Measurements from ENCODE around the gene DIP2C.
"Not testable (repeated sequence)": the region's sequence is repeated elsewhere in the genome, so short reads cannot be mapped to it uniquely, and the experiment has no call there.

The DIP2C gene

DNA sequence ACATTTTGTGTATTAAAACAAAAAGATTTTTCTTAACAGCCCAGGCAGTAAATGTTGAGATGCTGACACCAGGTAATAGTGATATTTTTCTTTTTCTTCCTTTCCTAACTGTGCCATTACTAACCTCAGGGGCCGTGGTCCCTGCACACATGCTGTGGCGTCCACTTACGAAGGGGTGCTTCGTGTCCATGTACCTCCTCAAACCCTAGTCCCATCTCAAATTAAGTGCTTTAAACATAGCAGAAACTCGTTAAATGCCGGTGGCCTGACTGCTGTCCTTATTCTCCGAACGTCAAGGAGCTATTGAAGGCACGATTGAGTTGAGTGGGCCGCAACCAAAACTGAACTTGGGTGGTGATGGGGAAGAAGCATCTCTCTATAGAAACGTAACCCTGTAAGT, 421.8 kb downstream of the DIP2C start:
- no peak for DNase-seq (ENCODE audit: low spot score)

DNA sequence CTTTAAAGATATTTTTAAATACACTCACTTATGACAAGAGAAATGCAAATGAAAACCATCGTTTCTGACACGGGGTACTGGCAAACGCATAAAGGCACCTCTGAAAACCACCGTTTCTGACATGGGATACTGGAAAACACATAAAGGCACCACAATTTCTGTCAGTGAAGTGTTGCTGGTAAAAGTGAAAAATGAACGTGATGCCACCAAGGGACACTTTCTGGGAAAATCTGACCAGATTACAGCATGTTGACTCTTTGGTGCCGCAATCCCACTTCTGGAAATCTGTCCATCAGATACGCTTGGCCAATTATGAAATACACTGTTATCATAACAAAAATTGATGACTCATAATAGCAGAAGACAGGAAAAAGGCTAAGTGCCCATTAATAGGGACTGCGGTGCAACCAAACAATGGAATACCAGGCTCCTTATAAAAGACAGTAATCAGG, 422.5 kb downstream of the DIP2C start:
- DNase-seq (ENCODE audit: low spot score), result no peak

DNA sequence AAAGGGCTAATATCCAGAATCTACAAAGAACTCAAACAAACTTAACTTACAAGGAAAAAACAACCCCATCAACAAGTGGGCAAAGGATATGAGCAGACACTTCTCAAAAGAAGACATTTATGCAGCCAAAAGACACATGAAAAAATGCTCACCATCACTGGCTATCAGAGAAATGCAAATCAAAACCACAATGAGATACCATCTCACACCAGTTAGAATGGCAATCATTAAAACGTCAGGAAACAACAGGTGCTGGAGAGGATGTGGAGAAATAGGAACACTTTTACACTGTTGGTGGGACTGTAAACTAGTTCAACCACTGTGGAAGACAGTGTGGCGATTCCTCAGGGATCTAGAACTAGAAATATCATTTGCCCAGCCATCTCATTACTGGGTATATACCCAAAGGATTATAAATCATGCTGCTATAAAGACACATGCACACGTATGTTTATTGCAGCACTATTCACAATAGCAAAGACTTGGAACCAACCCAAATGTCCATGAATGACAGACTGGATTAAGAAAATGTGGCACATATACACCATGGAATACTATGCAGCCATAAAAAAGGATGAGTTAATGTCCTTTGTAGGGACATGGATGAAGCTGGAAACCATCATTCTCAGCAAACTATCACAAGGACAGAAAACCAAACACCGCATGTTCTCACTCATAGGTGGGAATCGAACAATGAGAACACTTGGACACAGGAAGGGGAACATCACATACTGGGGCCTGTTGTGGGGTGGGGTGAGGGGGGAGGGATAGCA, 423.5 kb downstream of the DIP2C start:
- DNase-seq (ENCODE audit: low spot score), result not testable (repeated sequence)

DNA sequence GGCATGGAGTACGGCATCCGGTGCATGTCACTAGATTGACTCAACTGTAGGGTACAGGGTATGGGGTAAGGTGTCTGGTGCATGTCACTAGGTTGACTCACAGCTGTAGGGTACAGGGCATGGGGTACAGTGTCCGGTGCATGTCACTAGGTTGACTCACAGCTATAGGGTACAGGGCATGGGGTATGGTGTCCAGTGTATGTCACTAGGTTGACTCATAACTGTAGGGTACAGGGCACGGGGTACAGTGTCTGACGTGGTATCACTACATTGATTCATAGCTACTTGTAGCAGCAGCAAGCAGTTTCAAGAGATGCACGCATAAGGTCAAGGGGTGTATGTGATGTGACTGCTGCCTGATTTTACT, 424.4 kb downstream of the DIP2C start:
- DNase-seq (ENCODE audit: low spot score), result not testable (repeated sequence)

DNA sequence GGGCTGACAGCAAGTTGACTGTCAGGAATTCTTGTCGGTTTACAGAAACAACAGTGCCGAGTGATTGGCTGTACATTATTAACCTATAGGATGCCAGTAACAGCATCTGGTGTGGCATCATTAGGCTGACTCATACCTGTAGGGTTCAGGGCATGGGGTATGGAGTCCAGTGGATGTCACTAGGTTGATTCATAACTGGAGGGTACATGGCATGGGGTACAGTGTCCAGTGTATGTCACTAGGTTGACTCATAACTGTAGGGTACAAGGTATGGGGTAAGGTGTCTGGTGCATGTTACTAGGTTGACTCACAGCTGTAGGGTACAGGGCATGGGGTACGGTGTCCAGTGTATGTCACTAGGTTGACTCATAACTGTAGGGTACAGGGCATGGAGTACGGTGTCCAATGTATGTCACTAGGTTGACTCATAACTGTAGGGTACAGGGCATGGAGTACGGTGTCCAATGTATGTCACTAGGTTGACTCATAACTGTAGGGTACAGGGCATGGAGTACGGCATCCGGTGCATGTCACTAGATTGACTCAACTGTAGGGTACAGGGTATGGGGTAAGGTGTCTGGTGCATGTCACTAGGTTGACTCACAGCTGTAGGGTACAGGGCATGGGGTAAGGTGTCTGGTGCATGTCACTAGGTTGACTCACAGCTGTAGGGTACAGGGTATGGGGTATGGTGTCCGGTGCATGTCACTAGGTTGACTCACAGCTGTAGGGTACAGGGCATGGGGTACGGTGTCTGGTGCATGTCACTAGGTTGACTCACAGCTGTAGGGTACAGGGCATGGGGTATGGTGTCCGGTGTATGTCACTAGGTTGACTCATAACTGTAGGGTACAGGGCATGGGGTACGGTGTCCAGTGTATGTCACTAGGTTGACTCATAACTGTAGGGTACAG, 425.1 kb downstream of the DIP2C start:
- DNase-seq (ENCODE audit: low spot score), result not testable (repeated sequence)

DNA sequence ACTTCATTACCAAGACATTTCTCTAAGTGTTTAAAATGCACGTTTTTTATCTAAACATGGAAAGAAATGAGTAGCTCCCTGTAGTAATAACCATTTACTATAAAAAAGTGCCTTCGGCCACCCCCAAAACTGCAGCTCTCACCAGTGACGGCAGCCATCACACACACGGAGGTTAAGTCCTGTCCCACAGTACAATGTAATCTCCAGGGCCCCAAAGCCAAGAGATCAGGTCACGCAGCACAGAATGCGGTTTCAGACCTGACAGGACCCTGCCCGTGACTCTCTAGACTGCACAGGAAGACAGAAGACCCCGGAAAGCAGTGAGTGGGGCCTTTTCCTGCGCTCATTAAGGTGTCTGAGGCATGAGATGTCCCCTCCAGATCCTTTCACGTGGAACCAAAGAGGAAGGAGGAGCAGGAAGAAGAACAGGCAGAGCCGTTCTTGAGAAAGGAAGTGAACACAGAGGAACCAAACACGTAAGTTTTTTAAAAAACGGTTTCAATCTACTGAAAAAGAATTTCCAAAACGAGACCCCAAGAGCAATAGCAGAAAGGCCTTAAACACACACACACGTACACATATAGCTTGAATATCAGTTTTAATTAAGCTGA, 428.5 kb downstream of the DIP2C start:
- DNase-seq (ENCODE audit: low spot score), result no peak

DNA sequence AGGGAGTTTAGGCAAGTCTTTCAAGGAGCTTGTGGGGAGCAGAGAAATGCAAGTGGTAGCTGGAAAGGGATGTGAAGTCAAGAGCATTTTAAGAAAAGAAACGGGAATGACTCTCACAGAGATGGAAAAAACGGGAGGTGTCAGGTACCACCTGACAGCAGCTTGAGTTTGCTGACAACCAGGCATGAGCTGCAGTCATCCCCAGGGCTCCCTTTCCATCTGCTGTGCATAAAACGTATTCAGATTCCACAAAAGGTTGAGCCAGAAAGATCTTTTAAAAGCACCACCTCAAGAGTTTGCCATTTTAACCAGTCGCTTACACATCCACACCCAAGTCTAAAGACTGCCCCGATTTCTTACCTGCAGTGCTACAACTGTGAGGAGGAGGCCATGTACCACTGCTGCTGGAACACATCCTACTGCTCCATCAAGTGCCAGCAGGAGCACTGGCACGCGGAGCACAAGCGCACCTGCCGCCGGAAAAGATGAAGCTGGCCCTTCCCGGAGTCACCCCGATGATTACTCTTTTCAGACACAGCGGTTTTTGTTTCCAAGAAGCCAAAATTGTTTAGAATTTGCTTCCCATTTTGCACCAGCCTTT, 437.4 kb downstream of the DIP2C start:
- DNase-seq (ENCODE audit: low spot score), result no peak

DNA sequence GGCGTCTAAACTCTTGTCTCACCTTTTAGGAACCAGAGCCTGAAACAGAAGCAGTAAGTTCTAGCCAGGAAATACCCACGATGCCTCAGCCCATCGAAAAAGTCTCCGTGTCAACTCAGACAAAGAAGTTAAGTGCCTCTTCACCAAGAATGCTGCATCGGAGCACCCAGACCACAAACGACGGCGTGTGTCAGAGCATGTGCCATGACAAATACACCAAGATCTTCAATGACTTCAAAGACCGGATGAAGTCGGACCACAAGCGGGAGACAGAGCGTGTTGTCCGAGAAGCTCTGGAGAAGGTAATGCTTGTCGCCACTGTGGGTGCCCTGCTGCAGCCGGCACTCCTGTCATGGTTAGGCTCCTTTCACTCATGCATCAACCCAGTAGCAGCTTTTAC, 441.2 kb downstream of the DIP2C start:
- no peak for DNase-seq (ENCODE audit: low spot score)

DNA sequence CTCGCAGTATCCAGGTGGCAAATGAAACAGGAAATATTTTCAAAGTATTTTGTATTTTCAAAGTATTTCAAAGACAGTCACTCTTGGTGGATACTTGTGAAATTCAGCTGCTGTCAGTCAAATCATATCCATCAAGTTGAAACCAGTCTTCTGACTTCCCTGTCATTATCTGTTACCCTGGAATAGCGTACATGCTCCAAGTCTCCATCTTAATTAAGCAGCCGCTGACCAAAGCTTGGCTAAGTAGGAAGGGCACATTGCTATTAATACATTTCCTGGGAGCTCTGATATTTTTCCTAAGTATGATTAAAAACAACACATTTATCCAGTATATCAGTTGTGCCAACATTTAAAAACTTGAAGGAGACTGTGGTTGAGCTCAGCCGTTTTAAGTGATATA, 442.0 kb downstream of the DIP2C start:
- DNase-seq (ENCODE audit: low spot score), result no peak

DNA sequence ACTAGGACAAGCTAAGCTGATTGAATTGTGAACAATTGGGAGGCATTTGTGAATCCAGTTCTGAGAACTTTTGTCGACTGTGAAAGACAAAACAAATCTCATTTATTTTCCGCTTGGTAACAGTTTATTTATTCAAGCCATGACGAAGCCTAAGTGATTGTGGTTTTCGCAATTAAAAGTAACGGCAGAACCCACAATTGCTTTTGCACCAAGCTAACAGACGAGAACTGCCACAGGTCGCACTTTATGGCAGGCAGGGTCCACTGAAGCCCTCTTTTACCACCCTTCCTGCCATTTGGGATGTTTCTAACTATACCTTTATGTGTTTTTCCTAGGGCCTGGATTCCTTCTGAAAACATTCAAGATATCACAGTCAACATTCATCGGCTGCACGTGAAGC, 443.0 kb downstream of the DIP2C start:
- DNase-seq (ENCODE audit: low spot score), result no peak

DNA sequence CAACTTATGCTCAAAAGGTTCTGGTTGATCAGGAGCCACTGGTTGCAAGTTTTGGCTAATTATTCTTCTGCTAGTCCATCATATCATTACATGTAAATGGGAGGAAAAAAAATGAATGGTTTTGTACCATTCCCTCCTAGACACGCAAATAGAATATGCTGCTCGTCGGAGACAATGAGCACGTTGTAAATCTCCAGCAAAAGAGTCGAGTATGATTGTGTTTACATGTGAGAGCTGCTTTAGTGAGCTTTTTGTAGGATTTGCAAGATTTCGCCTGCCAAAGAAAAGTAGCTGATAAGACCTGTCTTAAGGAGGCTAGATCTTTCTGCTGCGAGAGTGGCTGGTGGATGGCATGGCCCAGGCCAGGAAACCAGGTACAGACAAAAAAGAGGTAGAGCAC, 445.2 kb downstream of the DIP2C start:
- no peak for DNase-seq (ENCODE audit: low spot score)

DNA sequence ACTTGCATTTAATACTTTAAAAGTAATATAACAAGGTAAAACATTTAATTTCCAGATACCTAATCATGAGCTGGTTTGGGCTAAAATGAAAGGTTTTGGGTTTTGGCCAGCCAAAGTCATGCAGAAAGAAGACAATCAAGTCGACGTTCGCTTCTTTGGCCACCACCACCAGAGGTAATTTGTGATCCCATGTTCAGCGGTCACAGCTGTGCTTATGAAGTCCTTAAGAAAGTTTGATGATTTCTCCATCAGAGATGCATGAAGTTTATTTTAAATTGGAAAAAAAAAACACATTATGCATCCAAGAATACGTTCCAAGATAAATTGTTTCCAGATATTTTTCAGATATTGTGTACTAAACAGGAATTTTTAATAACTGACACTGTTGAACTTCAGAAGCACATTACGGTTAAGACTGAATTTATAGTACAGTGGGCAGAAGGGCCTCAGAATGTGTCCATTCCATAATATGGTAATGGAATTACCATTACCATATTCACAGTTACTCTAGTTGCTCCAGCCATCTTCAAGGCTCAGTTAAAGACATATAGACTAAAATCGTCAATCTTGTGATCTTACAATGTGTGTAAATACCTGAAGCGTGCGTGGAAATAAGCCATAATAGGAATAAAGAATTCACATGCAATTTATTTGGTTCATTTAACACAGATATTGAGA, 447.4 kb downstream of the DIP2C start:
- no peak for DNase-seq (ENCODE audit: low spot score)

DNA sequence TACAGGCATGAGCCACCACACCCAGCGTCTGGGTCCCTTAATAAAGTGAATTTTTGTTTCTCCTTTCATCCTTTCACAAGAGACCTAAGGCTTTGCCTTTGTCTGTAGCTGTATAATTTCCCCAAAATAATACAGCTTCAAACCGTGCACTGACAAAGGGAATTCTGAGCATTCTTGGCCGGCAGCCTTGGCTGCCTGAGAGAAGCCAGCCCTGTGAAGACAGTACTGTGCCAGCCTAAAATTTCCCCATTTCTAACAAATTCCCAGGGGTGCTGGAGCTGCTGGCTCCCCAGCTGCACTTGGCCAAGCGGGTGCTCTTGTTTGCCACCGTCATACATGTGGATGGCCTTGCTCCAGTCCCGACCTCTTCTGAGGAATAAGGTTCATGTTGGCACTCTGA, 448.0 kb downstream of the DIP2C start:
- DNase-seq (ENCODE audit: low spot score), result no peak

DNA sequence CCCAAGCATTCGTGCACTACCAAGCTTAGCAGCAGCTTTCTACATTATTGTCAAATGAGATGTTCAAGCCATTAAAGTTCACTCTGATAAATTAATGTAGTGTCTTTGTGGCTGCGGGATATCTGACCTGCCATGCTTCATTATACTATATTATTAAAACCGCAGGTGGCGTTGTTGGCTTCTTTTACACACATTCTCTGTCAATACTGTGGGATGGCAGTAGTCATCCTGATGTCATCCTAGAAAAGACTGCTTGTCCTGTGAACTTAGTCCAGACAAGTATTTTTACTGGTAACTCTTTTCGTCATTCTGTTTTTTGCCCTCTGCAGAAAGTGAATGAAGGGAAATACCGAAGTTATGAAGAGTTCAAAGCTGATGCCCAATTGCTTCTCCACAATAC, 450.4 kb downstream of the DIP2C start:
- no peak for DNase-seq (ENCODE audit: low spot score)

DNA sequence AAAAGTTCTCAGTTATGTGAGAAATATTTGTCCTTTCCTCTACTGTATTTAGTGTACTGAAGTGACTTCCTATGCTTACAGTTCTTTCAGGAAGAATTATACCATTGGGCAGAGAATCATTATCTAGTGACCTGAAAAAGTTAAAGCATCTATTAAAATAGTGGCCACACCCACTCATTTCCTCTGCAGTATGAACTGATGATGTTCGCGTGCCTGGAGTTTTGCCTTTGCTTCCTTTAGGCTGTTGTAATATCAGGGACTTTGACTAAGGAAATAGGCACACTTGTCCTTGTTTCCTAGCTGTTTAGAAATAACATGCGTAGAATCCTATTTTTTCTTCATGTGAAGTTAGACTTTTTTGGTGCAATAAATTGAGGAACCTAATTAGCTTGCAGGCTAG, 453.6 kb downstream of the DIP2C start:
- no peak for DNase-seq (ENCODE audit: low spot score)

DNA sequence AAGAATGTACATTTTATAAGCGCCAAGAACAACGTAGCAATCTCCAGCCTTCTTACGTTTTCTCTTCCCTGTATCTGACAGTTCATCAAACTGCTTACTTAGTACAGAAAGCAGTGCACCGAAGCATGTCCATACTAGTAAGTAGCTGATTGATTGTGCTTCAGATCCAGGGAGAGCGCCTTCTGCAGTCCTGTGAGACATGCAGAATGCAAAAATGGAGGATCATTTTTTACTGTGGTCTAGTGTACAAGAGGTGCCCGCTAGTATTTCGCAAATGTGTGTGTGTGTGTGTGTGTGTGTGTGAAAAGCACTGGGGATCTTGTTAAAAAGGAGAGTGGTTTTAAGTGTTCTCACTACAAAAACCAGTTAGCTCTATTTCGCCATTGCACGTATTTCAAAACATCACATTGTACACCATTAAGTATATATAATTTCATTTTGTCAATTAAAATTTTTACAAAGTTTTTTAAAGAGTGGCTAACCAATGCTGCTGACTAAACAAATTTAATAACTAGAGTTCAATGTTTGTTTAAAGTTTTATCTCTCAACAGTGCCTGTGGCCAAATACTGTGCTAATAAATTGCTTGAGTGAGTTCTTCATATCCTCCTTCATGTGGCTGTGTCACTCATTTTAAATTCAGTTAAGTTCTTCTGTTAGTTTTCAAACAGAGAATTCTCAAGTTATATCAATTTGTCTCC, 454.6 kb downstream of the DIP2C start:
- DNase-seq (ENCODE audit: low spot score), result no peak

DNA sequence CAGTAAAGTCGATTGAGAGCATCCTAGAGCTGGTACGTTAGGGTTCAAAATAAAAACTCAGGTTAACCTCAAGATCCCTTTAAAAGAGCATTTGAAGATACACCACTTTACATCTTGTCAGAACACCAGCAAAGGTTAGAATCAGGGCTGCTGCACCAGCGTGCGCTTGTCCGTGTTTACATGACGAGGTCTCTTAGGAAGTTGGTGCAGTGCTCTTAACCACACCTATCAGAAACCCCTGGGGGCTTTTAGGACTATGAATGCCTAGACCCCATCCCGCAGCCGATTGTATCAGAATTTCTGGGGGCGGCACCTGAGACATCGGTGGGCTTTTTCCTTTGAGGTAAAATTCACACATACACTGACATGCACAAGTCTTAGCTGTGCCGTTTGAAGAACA, 456.6 kb downstream of the DIP2C start:
- DNase-seq (ENCODE audit: low spot score), result no peak

DNA sequence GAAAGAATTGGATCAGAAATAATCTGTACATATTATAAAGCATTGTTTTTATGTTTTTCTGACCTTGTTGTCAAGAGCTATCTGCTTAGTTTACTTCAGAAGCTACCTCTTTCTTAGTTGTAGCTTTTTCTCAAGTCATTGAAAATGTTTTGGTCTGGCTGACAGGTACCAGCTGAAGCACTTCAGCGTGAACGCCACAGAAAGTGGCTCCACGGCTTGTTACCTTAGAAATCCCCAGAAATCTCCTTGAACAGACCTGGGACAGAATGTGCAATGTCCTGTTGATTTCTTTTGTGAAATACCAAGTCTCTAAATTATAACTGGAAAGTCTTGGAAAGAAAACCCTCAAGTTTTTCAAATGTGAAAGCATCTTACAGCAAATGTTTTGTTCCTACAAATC, 457.4 kb downstream of the DIP2C start:
- no peak for DNase-seq (ENCODE audit: low spot score)

DNA sequence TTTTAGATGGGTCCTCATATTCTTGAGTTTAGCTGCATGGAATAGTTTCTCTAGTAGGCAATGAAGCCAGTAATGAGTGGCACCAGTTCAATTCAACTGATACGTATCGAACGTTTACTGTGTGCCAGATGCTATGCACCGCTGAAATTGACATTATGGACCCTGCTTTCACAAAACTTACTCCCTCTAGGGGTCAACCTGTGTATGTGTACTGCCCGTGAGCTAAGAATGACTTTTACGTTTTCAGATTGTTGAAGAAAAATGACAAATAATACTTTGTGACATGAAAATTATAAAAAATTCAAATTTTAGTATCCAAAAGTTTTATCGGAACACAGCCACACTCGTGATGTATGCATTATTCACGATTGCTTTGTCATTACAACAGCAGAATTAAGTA, 458.7 kb downstream of the DIP2C start:
- no peak for DNase-seq (ENCODE audit: low spot score)

DNA sequence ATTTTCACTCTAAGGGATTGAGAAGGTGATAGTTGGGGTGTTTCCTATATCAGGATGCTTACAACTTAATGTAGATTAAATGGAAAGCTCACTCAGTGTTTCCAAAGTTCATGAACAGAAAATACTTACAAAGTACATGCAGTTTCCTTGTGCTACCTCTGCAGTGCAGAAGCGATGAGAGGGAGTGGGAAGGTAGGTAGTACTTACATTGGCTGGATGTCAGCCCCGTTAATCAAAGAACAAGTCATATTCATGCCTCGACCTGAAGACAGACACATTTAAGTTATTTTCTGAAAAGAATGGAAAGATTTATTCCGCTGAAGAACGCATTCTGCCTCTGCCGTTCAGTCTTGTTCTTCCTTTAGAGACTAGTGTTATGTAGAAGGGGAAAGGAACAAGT, 461.1 kb downstream of the DIP2C start:
- DNase-seq (ENCODE audit: low spot score), result no peak

DNA sequence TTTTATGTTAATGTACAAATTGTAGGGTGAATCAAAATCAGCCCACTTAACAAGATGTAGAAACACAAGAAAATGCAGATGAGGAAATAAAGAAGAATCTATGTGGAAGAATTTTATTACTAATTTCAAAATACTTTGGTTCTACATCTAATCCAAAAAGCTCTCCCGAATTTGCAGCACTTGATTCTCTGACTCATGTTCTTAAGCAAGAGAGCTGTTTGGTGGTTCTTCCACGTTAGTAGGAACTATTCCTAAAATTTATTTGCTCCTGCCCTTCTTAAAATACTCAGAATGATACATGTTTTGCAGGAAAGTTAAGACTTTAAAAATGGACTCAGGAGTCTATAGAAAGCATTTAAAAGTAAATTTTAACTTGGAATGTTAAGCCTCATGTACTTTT, 462.5 kb downstream of the DIP2C start:
- no peak for DNase-seq (ENCODE audit: low spot score)
